ENCODE results near the gene BANP.
"Not testable (repeated sequence)": the region's sequence is repeated elsewhere in the genome, so short reads cannot be mapped to it uniquely, and the experiment has no call there.

The BANP gene

DNA sequence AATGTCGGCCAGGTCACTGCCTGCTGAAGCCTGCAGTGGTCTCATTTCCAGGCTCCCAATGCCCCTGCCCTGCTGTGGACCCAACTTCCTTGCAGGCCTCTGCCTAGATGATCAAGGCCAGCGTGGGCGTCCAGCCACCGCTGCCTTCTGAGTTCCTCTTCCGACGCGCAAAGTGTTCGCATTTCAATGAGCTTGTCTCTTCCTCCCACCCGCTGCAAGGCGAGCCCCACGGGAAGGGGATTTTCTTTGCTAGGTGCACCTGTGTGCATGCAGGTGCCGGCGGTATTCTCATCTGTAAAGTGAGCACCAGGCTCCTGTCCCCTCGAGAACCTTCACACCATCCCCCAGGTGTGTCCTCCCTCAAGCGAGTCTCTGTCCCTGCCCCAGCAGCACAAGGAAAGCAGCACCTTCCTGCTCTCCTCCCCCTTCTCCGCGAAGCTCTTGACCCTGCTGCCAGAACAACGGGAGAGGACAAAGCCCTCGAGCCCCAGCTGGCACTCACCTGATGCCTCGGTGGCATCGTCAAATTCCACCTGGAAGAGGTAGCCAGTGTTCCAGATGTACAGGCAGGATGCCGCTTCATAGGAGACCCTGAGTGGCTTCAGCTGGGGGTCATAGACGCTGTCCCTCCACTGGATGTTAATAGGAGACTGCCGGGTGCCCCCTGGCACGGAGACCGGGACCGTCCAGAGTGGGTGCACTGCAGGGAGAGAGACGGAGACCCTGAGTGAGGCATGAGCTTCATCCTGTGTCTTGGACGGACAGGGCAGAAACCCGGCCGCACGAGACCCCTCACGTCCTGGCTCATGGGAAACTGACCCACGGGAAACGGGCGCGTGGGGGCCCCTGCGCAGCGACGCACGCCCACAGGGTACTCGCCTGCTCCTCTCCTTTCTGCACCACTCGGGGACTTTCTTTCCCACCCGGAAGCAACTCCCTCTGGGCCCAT is 24.7 kb upstream of the BANP start:
- no peak for DNase-seq (ENCODE audit: low spot score)

DNA sequence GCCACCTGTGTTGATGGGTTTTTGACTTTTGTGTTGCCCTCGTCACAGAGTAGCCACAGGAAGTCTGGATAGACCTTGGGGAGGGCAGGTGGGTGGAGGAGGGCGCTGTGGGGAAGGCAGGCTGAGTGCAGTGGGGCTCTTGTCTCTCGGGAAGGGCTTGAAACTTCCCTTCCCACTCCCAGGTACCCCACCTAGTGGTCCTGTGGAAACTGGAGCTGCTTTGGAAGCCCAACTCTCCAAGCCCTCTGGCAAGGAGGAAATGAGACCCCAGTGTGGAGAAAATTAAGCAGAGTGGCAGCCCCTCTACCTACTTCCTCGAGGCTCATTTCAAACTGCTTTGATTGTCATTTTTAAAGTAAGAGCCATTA is 24.1 kb upstream of the BANP start:
- no peak for DNase-seq (ENCODE audit: low spot score)

DNA sequence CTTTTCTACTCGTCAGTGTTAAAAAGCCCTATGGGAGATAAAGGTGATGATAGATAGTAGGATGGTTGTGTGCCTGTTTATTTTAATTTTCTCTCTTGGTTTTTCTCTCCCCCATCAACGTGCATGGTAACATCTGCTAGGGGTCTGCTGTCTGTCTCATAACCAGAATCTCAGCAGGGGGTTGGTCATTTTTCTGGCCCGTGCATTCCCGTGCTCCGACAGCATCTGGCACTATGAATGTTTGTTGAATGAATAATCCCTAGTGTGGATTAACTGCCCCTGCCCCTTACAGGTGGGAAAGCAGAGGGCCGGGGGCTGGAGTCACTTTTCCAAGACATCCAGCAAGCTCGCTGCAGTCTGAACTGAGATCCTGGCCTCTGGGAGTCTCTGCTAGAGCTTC is 21.2 kb upstream of the BANP start:
- no peak for DNase-seq (ENCODE audit: low spot score)

DNA sequence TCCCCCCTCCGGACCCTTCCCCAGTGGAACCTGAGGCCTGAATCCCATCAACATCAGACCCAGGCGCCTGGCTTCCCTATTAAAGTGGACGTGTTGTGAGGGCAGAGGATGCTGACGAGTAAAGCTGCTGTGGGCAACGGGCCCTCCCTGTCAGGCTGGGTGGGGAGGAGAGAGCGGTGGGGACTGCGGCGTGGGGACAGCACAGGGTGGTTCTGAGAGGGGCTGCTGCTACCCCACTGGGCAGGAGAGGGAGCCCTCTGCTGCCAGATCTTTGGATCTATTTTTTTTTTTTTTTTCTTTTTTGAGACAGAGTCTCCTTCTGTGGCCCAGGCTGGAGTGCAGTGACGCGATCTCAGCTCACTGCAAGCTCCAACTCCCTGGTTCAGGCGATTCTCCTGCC is 20.8 kb upstream of the BANP start:
- peak; percentile 17 for DNase-seq (ENCODE audit: low spot score)

DNA sequence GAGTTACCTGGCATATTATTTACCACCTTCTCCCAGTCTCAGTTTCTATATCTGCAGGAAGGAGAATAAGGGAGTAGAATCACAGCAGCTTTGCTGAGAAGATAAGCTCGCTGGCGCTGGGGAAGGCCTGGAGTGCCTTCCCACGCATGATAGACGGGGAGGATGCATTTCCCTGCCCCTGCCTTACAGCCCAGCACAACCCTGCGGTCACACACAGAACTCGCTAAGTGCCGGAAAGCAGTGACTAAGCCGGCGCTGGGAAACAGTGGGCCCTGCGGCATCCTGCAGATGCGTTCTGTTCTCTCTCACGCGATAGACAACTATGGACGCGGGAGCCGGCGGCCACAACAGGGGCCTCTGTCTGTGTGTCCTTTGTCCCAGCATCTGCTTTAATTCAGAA is 19.7 kb upstream of the BANP start:
- DNase-seq (ENCODE audit: low spot score): no peak

DNA sequence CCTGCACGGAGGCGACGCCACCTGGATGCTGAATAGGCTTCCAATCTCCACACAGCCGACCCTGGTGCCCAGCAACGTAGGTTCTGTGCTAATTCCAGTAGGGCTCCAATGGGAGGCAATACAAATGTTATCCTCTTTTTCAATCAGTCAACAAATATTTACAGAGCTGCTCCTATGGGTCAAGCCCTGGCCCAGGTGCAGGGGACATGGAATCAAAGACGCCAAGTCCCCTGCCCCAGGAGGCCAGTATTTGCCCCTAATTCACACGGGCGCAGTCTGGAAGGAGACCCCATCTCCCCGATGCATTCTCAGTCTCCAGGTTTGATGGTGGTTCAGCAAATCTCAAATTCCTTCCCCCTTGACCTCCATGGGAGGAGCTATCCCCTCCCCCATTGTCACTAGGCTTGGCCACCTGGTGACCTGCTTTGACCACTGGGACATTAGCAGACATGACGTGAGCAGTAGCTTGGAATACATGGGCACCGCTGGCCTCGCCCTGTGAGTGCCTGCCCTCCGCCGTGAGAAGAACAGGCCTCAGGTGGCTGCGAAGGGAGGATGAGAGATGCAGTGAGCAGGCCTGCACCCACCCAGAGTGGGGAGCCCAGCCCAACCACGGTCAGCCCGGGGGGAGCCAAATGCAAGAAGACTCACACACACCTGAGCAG is 18.6 kb upstream of the BANP start:
- DNase-seq (ENCODE audit: low spot score): not testable (repeated sequence)

DNA sequence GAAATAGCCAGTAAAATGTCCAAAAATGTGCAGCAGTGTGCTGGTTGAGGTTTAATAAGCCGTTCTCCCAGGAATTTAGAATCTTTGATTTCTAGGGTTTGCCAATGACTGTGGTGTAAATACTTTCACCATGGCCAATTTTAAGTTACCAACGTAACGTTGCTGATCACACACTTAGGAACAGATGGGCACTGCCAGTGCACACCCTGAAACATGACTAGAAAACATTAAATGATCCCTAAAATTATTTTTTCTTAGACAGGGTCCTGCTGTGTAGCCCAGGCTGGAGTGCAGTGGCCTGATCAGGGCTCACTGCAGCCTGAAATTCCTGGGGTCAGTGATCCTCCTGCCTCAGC is 18.1 kb upstream of the BANP start:
- no peak for DNase-seq (ENCODE audit: low spot score)

DNA sequence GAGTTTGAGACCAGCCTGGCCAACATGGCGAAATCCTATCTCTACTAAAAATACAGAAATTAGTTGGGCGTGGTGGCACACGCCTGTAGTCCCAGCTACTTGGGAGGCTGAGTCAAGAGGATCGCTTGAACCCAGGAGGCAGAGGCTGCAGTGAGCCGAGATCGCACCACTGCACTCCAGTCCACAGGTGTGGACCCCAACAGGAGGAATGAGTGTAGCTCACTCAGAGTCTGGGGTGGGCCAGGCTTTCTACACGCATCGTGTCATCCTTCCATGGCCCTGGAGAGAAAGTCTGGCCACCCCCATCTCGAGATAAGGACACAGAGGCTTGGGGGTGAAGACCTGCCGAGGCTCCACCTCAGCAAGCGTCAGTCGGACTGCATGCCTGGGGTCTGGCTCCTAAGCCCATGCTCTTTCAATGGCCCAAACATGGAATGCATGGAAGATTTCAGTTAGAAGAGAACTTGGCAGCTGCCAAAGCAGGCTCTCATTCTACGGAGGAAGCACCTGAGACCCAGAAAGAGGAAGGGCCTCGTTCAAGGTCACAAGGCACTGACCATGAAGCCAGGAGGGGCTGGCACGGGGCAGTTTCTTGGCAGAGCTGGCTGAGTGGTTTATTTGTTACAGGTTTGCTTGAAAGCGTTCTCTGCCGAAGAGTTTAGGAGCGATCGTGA is 16.3 kb upstream of the BANP start:
- not testable (repeated sequence) for DNase-seq (ENCODE audit: low spot score)

DNA sequence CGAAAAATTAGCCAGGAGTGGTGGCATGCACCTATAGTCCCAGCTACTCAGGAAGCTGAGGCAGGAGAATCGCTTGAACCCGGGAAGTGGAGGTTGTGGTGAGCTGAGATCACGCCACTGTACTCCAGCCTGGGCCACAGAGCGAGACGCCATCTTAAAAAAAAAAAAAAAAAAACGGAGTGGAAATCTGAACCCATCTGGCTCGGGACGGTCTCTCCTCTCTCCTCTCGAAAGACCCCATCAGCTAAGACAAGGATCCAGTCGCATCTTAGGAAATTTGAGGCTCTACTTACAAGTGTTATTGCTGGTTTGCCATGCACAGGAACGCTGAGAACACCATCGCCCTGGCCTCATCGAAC is 15.2 kb upstream of the BANP start:
- not testable (repeated sequence) for DNase-seq (ENCODE audit: low spot score)

DNA sequence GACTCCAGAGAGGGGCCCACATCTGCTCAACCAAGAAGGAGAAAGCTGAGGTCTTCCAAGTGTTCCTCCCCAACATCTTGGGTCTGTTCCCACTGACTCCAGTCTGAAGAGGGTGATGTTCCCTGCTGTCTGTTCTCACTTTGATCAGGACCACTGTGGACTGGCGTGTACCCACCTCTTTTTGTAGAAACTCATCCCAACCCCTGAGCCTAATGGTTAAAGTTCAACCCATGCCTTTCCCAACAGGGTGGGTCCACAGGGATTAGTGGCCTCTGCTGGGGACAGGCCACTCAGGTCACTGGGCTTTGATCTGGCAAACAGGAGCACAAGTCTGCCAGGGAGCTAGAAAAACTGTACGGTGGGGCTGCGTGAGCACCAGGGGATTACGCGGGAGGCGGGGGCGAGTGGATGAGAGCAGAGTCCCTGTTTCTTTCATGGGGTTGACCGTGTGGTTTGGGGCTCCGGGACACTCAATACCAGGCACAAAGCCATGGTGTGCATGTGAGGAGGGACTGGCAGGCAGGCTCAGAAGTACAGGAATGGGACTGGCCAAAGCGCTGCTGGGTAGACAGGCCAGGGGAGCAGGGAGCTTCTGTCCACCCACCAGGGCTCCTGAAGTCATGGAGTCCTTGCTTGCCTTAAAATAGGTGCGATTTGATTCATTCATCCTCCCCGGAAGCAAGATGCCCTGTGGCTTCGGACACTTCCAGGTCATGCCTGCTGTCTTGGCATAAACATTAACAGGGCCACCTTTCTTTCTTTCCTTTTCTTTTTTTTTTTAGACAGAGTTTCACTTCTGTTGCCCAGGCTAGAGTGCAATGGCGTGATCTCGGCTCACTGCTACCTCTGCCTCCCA is 14.6 kb upstream of the BANP start, which contains the start of gene CA5A:
TSS of gene CA5A (minus strand) at position 155 of the 856 bp plus-strand sequence. CDS start at position 76, 79 bp downstream.
- no peak for DNase-seq (ENCODE audit: low spot score)

DNA sequence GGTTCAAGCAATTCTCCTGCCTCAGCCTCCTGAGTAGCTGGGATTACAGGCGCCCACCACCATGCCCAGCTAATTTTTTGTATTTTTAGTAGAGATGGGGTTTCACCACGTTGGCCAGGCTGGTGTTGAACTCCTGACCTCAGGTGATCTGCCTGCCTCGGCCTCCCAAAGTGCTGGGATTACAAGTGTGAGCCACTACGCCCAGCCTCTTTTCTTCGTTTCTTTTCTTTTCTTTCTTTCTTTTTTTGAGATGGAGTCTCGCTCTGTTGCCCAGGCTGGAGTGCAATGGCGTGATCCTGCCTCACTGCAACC is 14.0 kb upstream of the BANP start:
- not testable (repeated sequence) for DNase-seq (ENCODE audit: low spot score)

DNA sequence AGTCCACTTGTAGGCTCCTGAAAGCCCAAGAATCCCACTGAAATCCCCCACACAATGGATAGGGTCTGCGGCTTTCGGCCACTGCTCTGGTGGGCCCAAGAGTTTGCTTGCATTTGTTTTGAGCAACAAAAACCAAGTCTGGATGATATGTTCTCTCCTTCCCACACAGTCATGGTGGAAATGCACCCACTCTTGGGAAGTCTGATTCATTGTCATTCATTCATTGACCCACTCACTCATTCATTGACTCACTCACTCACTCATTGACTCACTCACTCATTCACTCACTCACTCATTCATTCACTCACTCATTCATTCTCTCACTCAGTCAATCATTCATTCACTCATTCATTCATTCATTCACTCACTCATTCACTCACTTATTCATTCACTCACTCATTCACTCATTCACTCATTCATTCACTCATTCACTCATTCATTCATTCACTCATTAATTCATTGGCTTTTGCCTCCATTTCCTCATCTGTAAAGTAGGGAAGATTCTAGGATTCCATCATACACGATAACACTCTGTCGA is 12.8 kb upstream of the BANP start:
- no peak for DNase-seq (ENCODE audit: low spot score)

DNA sequence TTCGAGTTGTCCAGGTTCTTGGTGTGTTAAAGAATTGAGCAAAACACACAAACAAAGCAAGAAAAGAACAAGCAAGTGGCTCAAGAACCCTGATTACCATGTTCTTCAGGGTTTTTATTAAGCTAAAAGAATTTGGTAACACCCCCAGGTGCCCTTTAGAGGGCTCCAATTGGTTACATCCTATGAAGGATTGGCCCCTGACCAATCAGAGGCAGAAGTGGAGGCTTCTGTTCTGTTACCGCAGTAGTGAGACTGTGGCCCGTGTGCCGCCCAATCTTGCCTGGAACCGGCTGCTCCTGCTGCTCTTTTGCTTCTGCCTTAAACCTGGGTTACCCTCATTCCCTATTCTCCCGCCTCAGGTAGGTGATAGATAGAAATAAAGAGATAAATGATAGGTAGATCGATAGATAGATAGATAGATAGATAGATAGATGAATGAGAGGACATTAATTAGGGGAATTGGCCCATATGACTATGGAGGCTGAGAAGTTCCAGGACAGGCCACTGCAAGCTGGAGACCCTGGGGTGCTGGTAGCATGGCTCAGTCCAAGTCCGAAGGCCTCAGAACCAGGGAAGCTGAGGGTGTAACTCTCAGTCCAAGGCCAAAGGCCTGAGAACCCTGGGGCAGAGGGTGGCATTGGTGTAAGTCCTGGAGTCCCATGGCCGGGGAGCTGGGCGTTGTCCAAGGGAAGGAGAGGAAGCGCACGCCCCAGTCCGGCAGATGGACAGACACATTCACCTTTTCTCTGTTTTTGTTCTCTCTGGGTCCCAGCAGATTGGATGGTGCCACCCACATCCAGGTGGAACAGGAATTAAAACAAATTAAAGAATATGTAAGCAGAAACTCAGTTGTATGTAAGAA is 11.4 kb upstream of the BANP start:
- DNase-seq (ENCODE audit: low spot score): no peak

DNA sequence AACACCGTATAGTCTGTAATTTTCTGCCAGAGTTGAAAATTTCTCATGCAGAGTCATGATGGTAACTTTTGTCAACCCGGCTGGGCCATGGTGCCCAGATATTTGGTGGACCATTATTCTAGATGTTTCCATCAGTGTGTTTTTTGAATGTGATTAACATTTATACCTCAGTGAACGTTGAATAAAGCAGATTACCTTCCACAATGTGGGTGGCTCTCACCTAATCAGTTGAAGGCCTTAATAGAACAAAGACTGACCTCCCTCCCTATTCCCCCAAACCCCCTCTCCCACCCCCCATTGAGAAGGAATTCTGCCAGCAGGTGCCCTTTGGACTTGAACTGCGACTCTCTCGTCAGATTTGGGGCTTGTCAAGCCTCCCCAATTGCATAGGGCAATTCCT is 8.6 kb upstream of the BANP start:
- no peak for DNase-seq (ENCODE audit: low spot score)

DNA sequence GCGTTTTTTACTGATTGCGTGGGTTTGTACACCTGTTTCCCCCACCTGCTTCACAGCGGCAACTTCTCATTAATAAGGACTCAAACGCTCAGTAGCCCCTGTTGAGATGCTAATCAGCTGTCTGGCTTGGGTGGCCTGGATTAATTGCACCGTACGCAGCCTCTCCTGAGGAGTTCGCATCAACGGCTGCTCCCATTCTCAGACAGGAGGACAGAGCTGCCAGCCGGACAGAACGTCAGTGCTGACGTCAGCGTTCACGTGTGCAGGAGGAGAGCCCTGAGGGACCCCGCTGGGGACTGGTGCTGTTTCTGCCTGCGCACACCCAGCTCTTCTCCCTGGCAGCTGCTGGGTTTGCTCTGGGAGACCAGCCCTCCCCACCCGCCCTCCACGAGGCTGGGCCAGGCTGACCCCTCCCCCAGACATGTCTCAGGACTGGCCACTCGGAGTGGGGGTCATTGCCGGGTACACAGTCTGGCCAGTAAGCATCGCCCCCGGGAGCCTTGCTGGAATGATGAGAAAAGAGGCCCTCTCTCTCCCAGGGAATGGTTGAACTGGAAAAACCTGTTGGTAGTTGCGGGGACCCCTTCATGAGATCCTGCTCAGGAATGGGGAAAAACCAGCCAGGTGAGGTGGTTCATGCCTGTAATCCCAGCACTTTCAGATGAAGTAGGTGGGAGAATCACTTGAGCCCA is 5.7 kb upstream of the BANP start:
- no peak for DNase-seq (ENCODE audit: low spot score)

DNA sequence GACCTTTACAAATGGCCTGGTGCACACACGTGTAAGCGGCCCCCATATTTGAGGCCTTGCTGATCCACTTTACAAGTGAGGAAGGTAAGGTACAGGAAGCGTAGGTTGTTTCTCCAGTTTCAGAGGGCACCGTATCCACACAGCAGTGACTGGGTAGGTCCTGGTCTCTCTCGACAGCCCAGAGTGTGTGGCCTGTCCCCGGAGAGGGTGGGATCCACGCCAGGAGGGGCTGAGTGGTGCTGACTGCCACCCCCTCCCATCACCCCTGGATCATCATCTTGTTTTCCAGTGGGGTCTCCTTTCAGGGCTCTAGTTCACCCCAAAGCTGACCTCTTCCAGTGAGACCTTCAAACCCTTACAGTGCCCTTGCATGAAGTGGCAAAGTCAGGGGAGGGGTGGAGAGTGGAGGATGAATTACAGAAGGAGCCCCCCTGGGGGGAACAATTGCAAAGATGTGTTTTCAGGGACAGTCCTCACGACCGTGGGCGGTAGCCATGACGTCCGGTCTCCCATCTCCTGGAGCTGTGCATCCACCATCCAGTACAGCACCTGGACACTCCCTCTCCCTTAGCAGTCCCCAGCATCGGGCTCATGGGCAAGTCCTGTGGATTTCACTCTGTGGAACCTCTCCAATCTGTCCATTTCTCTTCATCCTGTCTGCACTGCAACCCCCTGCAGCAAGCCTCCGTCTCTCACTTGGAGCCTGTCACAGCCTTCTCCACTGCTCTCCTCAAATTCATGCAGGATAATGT is 4.5 kb upstream of the BANP start:
- DNase-seq (ENCODE audit: low spot score): no peak

DNA sequence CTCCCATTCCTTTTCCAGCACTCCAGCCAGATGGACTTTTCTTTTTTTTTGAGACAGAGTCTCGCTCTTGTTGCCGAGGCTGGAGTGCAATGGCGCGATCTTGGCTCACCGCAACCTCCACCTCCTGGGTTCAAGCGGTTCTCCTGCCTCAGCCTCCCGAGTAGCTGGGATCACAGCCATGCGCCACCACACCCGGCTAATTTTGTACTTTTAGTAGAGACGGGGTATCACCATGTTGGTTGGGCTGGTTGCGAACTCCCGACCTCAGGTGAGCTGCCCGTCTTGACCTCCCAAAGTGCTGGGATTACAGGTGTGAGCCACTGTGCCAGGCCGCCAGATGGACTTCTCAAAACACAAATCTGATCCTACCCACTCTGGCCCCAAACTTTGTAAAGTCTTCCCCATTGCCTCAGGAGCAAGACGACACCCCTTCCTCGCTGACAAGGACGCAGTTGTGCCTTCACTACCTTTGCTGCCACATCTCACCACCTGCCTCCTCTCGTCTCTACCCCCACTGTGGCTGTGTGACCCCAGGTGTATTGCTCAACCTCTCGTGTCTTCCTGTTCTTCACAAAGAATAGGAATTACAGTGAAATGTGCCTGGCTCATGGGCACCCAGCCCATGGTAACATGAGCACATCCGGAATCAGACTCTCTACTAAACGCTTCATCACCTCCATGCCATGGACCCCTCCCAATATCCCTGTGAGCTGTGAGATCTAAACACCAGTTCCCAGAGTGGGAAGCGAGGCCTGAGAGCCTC is 3.7 kb upstream of the BANP start:
- no peak for DNase-seq (ENCODE audit: low spot score)

DNA sequence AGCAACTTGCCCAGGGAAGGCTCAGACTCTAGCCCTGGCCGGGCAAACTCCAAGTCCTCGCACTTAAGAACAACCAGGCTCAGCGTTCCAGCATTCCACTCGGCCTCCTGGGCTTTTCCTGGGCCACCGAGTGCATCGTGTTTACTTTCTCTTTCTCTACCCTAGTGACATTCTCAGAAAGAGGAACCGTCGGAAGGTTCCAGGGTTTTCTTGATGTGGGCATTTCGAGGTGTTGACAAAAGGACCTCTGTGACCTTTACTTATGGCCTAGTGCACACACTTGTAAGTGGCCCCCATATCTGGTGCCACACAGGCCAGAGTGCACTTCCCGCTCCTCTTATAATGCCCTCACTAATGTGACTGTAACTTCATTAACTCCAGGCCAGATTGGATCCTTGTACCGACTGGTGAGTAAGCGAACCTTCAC is 3.1 kb upstream of the BANP start:
- no peak for DNase-seq (ENCODE audit: low spot score)

DNA sequence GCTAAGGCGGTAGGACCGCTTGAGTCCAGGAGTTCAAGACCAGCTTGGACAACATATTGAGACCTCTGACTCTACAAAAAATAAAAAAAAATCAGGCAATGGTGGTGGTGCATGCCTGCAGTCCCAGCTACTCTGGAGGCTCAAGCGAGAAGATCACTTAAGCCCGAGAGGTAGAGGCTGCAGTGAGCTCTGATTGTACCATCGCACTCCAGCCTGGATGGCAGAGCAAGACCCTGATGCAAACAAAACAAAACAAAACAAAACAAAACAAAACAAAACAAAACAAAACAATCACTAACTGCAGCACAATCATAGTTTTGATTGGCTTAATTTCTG is 2.5 kb upstream of the BANP start:
- DNase-seq (ENCODE audit: low spot score): no peak
